H54 (cell line): ENCODE measurements around the gene DARS2.
"Not testable (repeated sequence)": the region's sequence is repeated elsewhere in the genome, so short reads cannot be mapped to it uniquely, and the experiment has no call there.

Experiments
- DNase-seq: peaks from one replicate; pipeline ENCODE4 v3.0.0; 2011; ENCODE audit warnings: low spot score, mixed read lengths; ENCODE audit not compliant: insufficient read length
- FAIRE-seq: peaks from 3 replicates; lab custom pipeline; 2011; peaks lifted over from hg19 to GRCh38; lab: Jason Lieb, UNC
- POLR2A ChIP-seq: IDR thresholded peaks from 2 replicates; pipeline ENCODE4 v1.6.1; 2011; ENCODE audit warnings: low read depth, mild to moderate bottlenecking, low read length

Gene DARS2

GRCh38 chr1:173852105-173852504 is 27.6 kb downstream of the DARS2 start:
- TF ChIP-seq POLR2A: no peak
- FAIRE-seq (no peak), DNase-seq (no peak)

GRCh38 chr1:173853074-173853473 is 28.6 kb downstream of the DARS2 start:
- DNase-seq (no peak), FAIRE-seq (no peak)
- TF ChIP-seq POLR2A: no peak

- FAIRE-seq (no peak), DNase-seq (no peak)
- TF ChIP-seq POLR2A: no peak
Observed at GRCh38 chr1:173856014-173856413, 31.5 kb downstream of the DARS2 start.

GRCh38 chr1:173856903-173857302 is 32.4 kb downstream of the DARS2 start:
- DNase-seq: no peak
- TF ChIP-seq POLR2A: no peak
- FAIRE-seq: no peak

GRCh38 chr1:173857363-173857917 is 33.0 kb downstream of the DARS2 start:
- TF ChIP-seq POLR2A: no peak
- DNase-seq (no peak), FAIRE-seq (no peak)

- FAIRE-seq, DNase-seq: not testable (repeated sequence)
Observed at GRCh38 chr1:173859547-173859946, 35.1 kb downstream of the DARS2 start.

- FAIRE-seq: no peak
- no peak for TF ChIP-seq POLR2A
- DNase-seq: no peak
Observed at GRCh38 chr1:173860065-173860464, 35.6 kb downstream of the DARS2 start.

- DNase-seq (no peak), FAIRE-seq (no peak)
- 0 out of 2 replicates have a peak, but pooled peaks have one; percentile 51 for TF ChIP-seq POLR2A
Observed at GRCh38 chr1:173861731-173862145, 37.3 kb downstream of the DARS2 start.

- TF ChIP-seq POLR2A: peak; percentile 45
- DNase-seq, FAIRE-seq: not testable (repeated sequence)
Observed at GRCh38 chr1:173862146-173862768, 37.8 kb downstream of the DARS2 start.

GRCh38 chr1:173862769-173863223 is 38.3 kb downstream of the DARS2 start:
- DNase-seq: no peak
- no peak for FAIRE-seq
- TF ChIP-seq POLR2A: no peak

- no peak for DNase-seq
- FAIRE-seq: no peak
- no peak for TF ChIP-seq POLR2A
Observed at GRCh38 chr1:173863224-173864161, 39.0 kb downstream of the DARS2 start.

- FAIRE-seq (no peak), DNase-seq (no peak)
- TF ChIP-seq POLR2A: no peak
Observed at GRCh38 chr1:173864179-173864867, 39.9 kb downstream of the DARS2 start.

GRCh38 chr1:173865468-173866164 is 41.1 kb downstream of the DARS2 start:
- no peak for TF ChIP-seq POLR2A
- no peak for DNase-seq
- no peak for FAIRE-seq
